ENCODE measurements around the gene MDN1. TPM values are rescaled to one million over a fixed set of nuclear protein-coding genes. Genes with fewer than 3 reads are reported as not detected.

Gene MDN1
- total and polyA plus RNA-seq, 7 donors = 3.0 to 29.9 (median 16.5) TPM

DNA sequence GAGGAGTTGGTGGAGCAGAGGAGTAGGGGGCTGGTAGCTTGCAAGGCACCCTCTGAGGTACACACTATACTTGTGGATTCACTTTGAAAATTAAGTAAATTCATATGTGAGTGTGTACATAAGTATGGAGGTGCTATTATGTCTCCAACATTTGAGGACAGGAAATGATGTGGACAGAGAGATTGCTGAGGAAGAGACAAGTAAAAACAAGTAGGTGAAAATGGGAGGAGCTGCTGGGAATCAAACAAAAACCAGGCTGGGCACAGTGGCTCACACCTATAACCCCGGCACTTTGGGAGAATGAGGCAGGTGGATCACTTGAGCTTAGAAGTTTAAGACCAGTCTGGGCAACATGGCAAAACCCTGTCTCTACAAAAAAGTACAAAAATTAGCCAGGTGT, 111.8 kb downstream of the MDN1 start:
- intact Hi-C loops (cut with DNase I) = no loop called here
- Histone ChIP-seq H3K4me3 (no peak overlapping the region), H3K27me3 (no peaks in the 10 kb centered on the region), H3K9me3 (no peaks in the 10 kb centered on the region), H3K4me1 (no peaks in the 10 kb centered on the region), H3K36me3 (peaks cover 5 to 96% (median 15%) of the 10 kb centered on the region in 4 donors), H3K27ac (no peak overlapping the region)
- no peak for DNase-seq
- TF ChIP-seq EP300 (IDR thresholded peaks at IDR 0.05) (no peak), POLR2AphosphoS5 (IDR thresholded peaks at IDR 0.05) (no peak), POLR2A (IDR thresholded peaks at IDR 0.05) (no peak)
- TF ChIP-seq, protein P1, sequence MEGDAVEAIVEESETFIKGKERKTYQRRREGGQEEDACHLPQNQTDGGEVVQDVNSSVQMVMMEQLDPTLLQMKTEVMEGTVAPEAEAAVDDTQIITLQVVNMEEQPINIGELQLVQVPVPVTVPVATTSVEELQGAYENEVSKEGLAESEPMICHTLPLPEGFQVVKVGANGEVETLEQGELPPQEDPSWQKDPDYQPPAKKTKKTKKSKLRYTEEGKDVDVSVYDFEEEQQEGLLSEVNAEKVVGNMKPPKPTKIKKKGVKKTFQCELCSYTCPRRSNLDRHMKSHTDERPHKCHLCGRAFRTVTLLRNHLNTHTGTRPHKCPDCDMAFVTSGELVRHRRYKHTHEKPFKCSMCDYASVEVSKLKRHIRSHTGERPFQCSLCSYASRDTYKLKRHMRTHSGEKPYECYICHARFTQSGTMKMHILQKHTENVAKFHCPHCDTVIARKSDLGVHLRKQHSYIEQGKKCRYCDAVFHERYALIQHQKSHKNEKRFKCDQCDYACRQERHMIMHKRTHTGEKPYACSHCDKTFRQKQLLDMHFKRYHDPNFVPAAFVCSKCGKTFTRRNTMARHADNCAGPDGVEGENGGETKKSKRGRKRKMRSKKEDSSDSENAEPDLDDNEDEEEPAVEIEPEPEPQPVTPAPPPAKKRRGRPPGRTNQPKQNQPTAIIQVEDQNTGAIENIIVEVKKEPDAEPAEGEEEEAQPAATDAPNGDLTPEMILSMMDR (IDR thresholded peaks at IDR 0.05) = no peak
- WGBS, 2 donors = 96 to 98% methylated on average over 1 of the region's 1 CpG

DNA sequence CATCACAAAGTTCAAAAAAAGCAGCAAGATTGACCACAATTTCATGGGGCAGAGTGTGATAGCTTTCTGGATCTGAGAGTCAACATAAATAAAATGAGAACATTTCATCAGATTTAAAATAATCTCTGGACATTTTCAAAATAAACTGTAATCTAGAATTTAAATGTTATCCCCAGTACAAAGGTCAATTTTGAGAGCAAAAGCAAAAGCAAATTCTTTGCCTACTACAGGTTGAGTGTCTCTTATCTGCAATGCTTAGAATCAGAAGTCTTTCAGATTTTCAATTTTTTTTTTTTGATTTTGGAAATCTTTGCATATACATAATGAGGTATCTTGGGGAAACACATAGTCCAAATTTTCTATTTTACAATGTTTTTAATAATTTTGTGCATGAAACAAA, 113.5 kb downstream of the MDN1 start:
- Histone ChIP-seq H3K4me1 (no peaks in the 10 kb centered on the region), H3K4me3 (no peak overlapping the region), H3K9me3 (no peaks in the 10 kb centered on the region), H3K36me3 (peaks cover 5 to 96% (median 15%) of the 10 kb centered on the region in 4 donors), H3K27ac (no peak overlapping the region), H3K27me3 (no peaks in the 10 kb centered on the region)
- DNase-seq = no peak
- TF ChIP-seq POLR2A (IDR thresholded peaks at IDR 0.05) = no peak
- no peak for TF ChIP-seq EP300 (IDR thresholded peaks at IDR 0.05)
- no peak for TF ChIP-seq POLR2AphosphoS5 (IDR thresholded peaks at IDR 0.05)
- TF ChIP-seq, protein P1 (IDR thresholded peaks at IDR 0.05) = no peak
- intact Hi-C loops (cut with DNase I) = no loop called here

DNA sequence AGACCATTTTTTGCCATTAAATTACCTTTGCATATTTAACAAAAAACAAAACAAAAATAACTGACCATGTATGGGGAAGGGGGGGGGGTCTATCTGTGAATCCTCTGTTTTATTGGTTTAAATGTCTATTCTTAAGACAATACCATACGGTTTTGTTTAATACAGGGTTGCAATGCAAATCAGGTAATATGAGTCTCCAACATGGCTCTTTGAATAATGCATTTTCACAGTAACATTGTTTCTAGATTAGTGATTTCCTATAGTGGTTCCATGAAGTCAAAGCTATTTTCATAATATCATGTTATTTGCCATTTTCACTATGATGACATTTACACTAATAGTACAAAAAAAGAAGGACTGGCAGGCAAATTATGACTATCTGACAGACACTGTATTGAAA, 116.3 kb downstream of the MDN1 start:
- TF ChIP-seq, protein P1 (IDR thresholded peaks at IDR 0.05) = no peak
- no peak overlapping the region for H3K27ac ChIP-seq
- no peaks in the 10 kb centered on the region for H3K9me3 ChIP-seq
- peaks cover 5 to 96% (median 31%) of the 10 kb centered on the region in 4 donors for H3K36me3 ChIP-seq
- H3K4me3 ChIP-seq = no peak overlapping the region
- intact Hi-C loops (cut with DNase I) = no loop called here
- 89 to 98% methylated on average over 1 of the region's 1 CpG for WGBS, 2 donors
- DNase-seq = no peak
- H3K4me1 ChIP-seq = no peaks in the 10 kb centered on the region
- H3K27me3 ChIP-seq = no peaks in the 10 kb centered on the region

DNA sequence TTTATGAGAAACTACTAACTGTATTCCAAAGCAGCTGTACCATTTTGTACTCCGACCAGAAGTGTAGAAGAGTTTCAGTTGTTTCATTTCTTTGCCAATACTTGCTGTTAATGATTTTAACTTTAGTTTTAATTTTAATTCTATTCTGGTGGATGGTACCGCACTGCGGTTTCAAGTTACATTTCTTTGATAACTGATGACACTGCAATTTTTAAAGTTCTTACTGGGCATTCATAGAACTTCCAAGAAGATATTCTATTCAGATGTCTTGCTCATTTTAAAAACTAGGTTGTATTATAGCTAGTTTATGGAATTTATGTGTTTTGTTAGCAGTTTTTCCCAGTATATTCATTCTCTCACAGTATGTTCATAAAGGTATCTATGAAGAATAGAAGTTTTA, 117.2 kb downstream of the MDN1 start:
- Histone ChIP-seq H3K36me3 (peaks cover 0 to 96% (median 22%) of the 10 kb centered on the region in 4 donors), H3K9me3 (no peaks in the 10 kb centered on the region), H3K27ac (no peak overlapping the region), H3K27me3 (no peaks in the 10 kb centered on the region), H3K4me3 (no peak overlapping the region), H3K4me1 (no peaks in the 10 kb centered on the region)
- TF ChIP-seq, protein P1 (IDR thresholded peaks at IDR 0.05) = no peak
- TF ChIP-seq EP300 (IDR thresholded peaks at IDR 0.05) (no peak), POLR2A (IDR thresholded peaks at IDR 0.05) (no peak), POLR2AphosphoS5 (IDR thresholded peaks at IDR 0.05) (no peak)
- intact Hi-C loops (cut with DNase I) = no loop called here
- DNase-seq = no peak
- WGBS, 2 donors = 97 to 99% methylated on average over 3 of the region's 3 CpGs

DNA sequence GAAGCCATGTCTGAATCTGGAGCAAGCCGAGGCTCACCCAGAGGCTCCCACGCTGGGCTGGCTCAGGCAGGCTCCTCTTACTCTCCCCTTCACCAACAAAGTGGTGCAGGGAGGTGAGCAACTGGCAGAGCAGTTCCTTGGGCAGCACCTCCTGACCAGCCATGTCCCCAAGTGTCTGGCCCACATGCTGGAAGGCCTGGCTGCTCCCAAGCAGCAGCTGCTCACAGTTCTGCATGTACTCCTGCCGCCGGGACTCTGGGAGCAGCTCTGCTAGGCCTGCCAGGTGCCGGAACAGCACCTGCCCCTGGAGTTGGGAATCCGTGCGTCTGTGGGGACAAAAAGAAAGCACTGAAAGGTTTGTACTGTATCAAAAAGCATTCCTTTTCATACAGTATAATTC, 123.9 kb downstream of the MDN1 start:
- TF ChIP-seq POLR2AphosphoS5 (IDR thresholded peaks at IDR 0.05) (no peak), POLR2A (IDR thresholded peaks at IDR 0.05) (no peak), EP300 (IDR thresholded peaks at IDR 0.05) (no peak)
- TF ChIP-seq, protein P1 (IDR thresholded peaks at IDR 0.05) = no peak
- H3K4me3 ChIP-seq = no peak overlapping the region
- H3K36me3 ChIP-seq = peaks cover 34 to 99% (median 47%) of the 10 kb centered on the region in 4 donors
- no peaks in the 10 kb centered on the region for H3K4me1 ChIP-seq
- intact Hi-C loops (cut with DNase I) = no loop called here
- no peaks in the 10 kb centered on the region for H3K27me3 ChIP-seq
- no peak for DNase-seq
- H3K9me3 ChIP-seq = no peaks in the 10 kb centered on the region
- no peak overlapping the region for H3K27ac ChIP-seq
- WGBS, 2 donors = 95 to 97% methylated on average over 7 of the region's 7 CpGs

Data from sigmoid colon (tissue), 7 donors.